KMS-11 (cell line): Measurements from ENCODE around the gene CD8B.

Experiments
- H2AFZ ChIP-seq: fragments of 200-600 bp; sonication (generic); 2 replicates; pipeline ENCODE4 v1.6.1; 2016; ENCODE audit warnings: antibody characterized with exemption, mixed run types, low read depth
- H3K27ac ChIP-seq: fragments of 200-600 bp; sonication (generic); 2 replicates; pipeline ENCODE4 v1.6.1; 2016; ENCODE audit warnings: mild to moderate bottlenecking, mixed run types
- H3K27me3 ChIP-seq: fragments of 200-600 bp; sonication (generic); 2 replicates; pipeline ENCODE4 v1.6.1; 2017; ENCODE audit warnings: mild to moderate bottlenecking, low read depth, mixed run types, moderate library complexity; ENCODE audit not compliant: insufficient read depth
- H3K36me3 ChIP-seq: fragments of 200-600 bp; sonication (generic); 2 replicates; pipeline ENCODE4 v1.6.1; 2017; ENCODE audit warnings: mild to moderate bottlenecking, mixed run types; ENCODE audit not compliant: insufficient read depth
- H3K4me1 ChIP-seq: fragments of 200-600 bp; sonication (generic); 2 replicates; pipeline ENCODE4 v1.6.1; 2016; ENCODE audit warnings: mild to moderate bottlenecking, low read depth, mixed run types; ENCODE audit not compliant: poor library complexity, severe bottlenecking
- H3K4me2 ChIP-seq: fragments of 200-600 bp; sonication (generic); 2 replicates; pipeline ENCODE4 v1.7.0; 2016; ENCODE audit warnings: mild to moderate bottlenecking, mixed run types
- H3K4me3 ChIP-seq: fragments of 200-600 bp; sonication (generic); IDR thresholded peaks from 2 replicates; pipeline ENCODE4 v1.6.1; 2017; ENCODE audit warnings: low read depth, low read length, mixed read lengths; ENCODE audit not compliant: insufficient read depth
- H3K79me2 ChIP-seq: fragments of 200-600 bp; sonication (generic); 2 replicates; pipeline ENCODE4 v1.6.1; 2016; ENCODE audit warnings: low read depth, mixed run types; ENCODE audit not compliant: insufficient read depth
- H3K9ac ChIP-seq: fragments of 200-600 bp; sonication (generic); 2 replicates; pipeline ENCODE4 v1.6.1; 2016; ENCODE audit warnings: mild to moderate bottlenecking, mixed run types
- H4K20me1 ChIP-seq: fragments of 200-600 bp; sonication (generic); 2 replicates; pipeline ENCODE4 v1.6.1; 2016; ENCODE audit warnings: mild to moderate bottlenecking, mixed run types; ENCODE audit not compliant: insufficient read depth
- TF ChIP-seq, protein P1 (sequence below): fragments of 200-600 bp; sonication (generic); conservative IDR thresholded peaks from 2 replicates; pipeline ENCODE4 v1.6.1; 2017; ENCODE audit warnings: low read depth, mild to moderate bottlenecking, antibody characterized with exemption, low read length, moderate library complexity, mixed read lengths

Gene CD8B

DNA sequence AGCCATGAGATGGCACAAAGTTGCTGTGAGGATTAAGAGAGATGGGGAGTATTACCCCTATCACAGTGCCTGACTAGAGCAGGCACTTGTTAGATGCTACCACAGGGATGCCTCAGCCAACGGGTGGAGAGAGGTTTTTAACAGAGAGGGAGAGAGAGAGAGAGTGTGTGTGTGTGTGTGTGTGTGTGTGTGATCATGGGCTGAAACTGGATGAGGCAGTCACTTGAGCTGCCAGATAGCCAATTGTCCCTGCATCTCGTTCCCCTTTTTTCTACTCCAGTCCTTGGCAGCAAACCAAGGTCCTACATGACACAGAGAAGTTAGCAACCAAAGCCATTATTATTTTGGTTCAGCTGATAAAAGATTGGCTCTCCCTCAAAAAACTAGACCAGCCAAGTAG is 74.0 kb downstream of the CD8B start:
- Histone ChIP-seq H4K20me1 (no peaks in the 10 kb centered on the region), H3K4me2 (no peak overlapping the region)

DNA sequence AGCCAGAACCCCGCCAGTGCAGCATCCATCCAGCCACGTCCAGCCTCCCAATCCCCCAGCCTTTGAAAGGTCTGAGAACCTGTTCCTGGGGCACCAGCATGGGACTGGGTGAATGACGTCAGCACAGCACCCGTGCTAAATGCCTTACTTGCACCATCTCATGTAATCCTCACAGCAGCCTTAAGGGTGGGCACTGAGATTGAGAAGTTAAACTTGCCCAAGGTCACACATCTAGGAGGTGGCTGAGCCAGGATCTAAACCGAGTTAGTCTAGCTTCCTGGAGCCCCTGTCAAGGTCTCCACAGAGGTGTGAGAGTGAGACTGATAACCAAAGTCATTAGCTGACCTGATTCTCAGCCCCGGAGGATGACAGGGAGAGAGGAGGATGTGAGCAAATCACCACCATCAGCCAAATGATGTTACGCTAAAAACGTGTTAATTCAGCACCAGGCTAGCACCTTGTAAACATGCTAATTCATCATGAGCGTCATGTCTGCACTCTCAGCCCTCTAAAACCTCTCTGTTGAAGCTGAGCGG is 75.6 kb downstream of the CD8B start:
- no peak overlapping the region for H3K4me3 ChIP-seq
- H3K4me1 ChIP-seq: no peaks in the 10 kb centered on the region
- H3K4me2 ChIP-seq: no peak overlapping the region
- no peak overlapping the region for H2AFZ ChIP-seq
- no peaks in the 10 kb centered on the region for H3K79me2 ChIP-seq
- no peak overlapping the region for H3K27ac ChIP-seq
- TF ChIP-seq, protein P1, sequence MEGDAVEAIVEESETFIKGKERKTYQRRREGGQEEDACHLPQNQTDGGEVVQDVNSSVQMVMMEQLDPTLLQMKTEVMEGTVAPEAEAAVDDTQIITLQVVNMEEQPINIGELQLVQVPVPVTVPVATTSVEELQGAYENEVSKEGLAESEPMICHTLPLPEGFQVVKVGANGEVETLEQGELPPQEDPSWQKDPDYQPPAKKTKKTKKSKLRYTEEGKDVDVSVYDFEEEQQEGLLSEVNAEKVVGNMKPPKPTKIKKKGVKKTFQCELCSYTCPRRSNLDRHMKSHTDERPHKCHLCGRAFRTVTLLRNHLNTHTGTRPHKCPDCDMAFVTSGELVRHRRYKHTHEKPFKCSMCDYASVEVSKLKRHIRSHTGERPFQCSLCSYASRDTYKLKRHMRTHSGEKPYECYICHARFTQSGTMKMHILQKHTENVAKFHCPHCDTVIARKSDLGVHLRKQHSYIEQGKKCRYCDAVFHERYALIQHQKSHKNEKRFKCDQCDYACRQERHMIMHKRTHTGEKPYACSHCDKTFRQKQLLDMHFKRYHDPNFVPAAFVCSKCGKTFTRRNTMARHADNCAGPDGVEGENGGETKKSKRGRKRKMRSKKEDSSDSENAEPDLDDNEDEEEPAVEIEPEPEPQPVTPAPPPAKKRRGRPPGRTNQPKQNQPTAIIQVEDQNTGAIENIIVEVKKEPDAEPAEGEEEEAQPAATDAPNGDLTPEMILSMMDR: no peak
- H3K27me3 ChIP-seq: no peaks in the 10 kb centered on the region
- H3K9ac ChIP-seq: no peak overlapping the region
- H3K36me3 ChIP-seq: no peaks in the 10 kb centered on the region
- H4K20me1 ChIP-seq: no peaks in the 10 kb centered on the region

More for the DNA sequence above, 74.0 kb downstream of the CD8B start:
- H2AFZ ChIP-seq: no peak overlapping the region
- TF ChIP-seq, protein P1: no peak
- H3K27me3 ChIP-seq: no peaks in the 10 kb centered on the region
- no peak overlapping the region for H3K9ac ChIP-seq
- H3K36me3 ChIP-seq: no peaks in the 10 kb centered on the region
- no peaks in the 10 kb centered on the region for H3K79me2 ChIP-seq
- no peak overlapping the region for H3K27ac ChIP-seq
- no peak overlapping the region for H3K4me3 ChIP-seq
- H3K4me1 ChIP-seq: no peaks in the 10 kb centered on the region

DNA sequence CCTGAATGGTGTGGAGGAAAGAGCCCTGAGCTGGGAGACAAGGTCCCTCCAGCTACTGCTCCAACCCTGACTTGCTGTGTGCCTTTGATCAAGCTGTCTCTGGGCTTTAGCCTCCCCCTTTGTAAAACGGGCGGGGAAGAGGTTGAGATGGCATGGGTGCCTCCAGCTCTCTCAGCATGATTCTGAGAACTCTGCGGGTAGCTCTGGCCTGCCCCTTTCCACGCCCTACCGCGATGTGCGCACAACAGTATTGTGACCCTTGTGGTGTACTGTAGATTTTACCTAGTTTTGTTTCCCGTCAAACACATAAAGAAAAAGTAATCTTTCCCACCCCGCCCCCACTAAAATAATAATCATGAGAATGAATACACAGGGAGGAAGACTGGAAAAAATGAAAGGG is 76.2 kb downstream of the CD8B start:
- TF ChIP-seq, protein P1: no peak
- Histone ChIP-seq H3K4me1 (no peaks in the 10 kb centered on the region), H3K79me2 (no peaks in the 10 kb centered on the region), H3K4me3 (no peak overlapping the region), H3K4me2 (no peak overlapping the region), H2AFZ (no peak overlapping the region), H4K20me1 (no peaks in the 10 kb centered on the region), H3K36me3 (no peaks in the 10 kb centered on the region), H3K27ac (no peak overlapping the region), H3K9ac (no peak overlapping the region), H3K27me3 (no peaks in the 10 kb centered on the region)

DNA sequence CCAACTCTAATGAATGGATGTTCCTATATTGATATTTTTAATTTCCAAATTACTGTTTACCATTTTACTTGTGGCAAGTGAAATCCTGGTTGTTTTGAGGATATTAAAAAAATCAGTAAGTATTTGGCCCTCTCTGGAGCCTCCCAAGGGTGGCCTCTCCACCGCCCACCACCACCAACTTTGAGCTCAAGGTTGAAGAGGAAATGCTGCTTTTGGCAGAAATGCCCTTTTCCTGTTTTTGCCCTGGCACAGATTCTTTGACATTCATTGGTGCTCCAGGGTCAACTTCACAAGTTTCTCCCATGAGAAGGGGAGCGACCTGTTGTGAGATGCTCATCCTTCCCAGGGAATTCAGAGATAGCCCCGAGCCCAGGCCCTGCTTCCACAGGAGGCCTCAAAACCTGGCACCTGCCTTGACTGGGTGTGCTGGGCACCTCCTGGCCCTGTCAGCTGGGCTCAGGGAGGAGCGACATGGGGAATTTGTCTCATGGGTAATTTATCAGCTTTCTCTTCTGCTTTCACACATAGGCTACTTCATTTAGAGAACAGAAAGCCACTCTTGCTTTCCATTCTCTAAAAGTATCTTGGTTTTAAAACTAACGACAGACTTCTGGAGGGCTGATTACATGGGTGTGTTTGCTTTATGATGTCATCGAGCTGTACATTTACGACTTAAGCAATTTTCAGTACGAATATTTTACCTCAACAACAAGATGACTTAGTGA is 77.9 kb downstream of the CD8B start:
- no peak overlapping the region for H3K9ac ChIP-seq
- no peaks in the 10 kb centered on the region for H3K4me1 ChIP-seq
- H3K79me2 ChIP-seq: no peaks in the 10 kb centered on the region
- H3K4me2 ChIP-seq: no peak overlapping the region
- H3K27me3 ChIP-seq: no peaks in the 10 kb centered on the region
- H2AFZ ChIP-seq: no peak overlapping the region
- H4K20me1 ChIP-seq: no peaks in the 10 kb centered on the region
- H3K4me3 ChIP-seq: no peak overlapping the region
- TF ChIP-seq, protein P1: no peak
- H3K27ac ChIP-seq: no peak overlapping the region
- H3K36me3 ChIP-seq: no peaks in the 10 kb centered on the region
